ENCODE data around the gene ADSL.
A peak's percentile ranks its signal among the peaks of the same experiment; 100 is the strongest.
"Not testable (repeated sequence)": the region's sequence is repeated elsewhere in the genome, so short reads cannot be mapped to it uniquely, and the experiment has no call there.

The ADSL gene

GRCh38 chr22:40346185-40347118 lies at the start of gene ADSL:
TSS of gene ADSL (plus strand) at chr22:40346500. CDS start at chr22:40346559, 59 bp downstream.
- H3K36me3 ChIP-seq (ENCODE audit: control insufficient read depth, insufficient read depth, low read length): peaks cover 41% of the 10 kb centered on the region
- peak within 1 kb of the TSS; percentile 85 for H3K4me3 ChIP-seq (ENCODE audit: low read depth, low read length)
- no peaks in the 10 kb centered on the region for H3K9me3 ChIP-seq (ENCODE audit: control insufficient read depth, insufficient read depth, low read length)
- H3K27me3 ChIP-seq (ENCODE audit: control insufficient read depth, insufficient read depth, low read length): no peaks in the 10 kb centered on the region
- H3K27ac ChIP-seq (ENCODE audit: low read depth, low read length): peak within 1 kb of the TSS; percentile 94
- peak within 1 kb of the TSS; percentile 74 for H3K9ac ChIP-seq (ENCODE audit: low read depth, low read length)
- H3K4me1 ChIP-seq (ENCODE audit: control insufficient read depth, insufficient read depth, low read length): peaks cover 12% of the 10 kb centered on the region

GRCh38 chr22:40300316-40300715 lies 46.0 kb upstream of the ADSL start:
- Histone ChIP-seq H3K36me3 (ENCODE audit: control insufficient read depth, insufficient read depth, low read length) (peaks cover 72% of the 10 kb centered on the region), H3K4me3 (ENCODE audit: low read depth, low read length) (no peak overlapping the region), H3K9ac (ENCODE audit: low read depth, low read length) (no peak overlapping the region), H3K27ac (ENCODE audit: low read depth, low read length) (no peak overlapping the region), H3K9me3 (ENCODE audit: control insufficient read depth, insufficient read depth, low read length) (no peaks in the 10 kb centered on the region), H3K27me3 (ENCODE audit: control insufficient read depth, insufficient read depth, low read length) (no peaks in the 10 kb centered on the region), H3K4me1 (ENCODE audit: control insufficient read depth, insufficient read depth, low read length) (no peaks in the 10 kb centered on the region)

- Histone ChIP-seq H3K27me3 (ENCODE audit: control insufficient read depth, insufficient read depth, low read length) (no peaks in the 10 kb centered on the region), H3K9ac (ENCODE audit: low read depth, low read length) (no peak overlapping the region), H3K27ac (ENCODE audit: low read depth, low read length) (no peak overlapping the region), H3K9me3 (ENCODE audit: control insufficient read depth, insufficient read depth, low read length) (no peaks in the 10 kb centered on the region), H3K36me3 (ENCODE audit: control insufficient read depth, insufficient read depth, low read length) (peaks cover 72% of the 10 kb centered on the region), H3K4me1 (ENCODE audit: control insufficient read depth, insufficient read depth, low read length) (no peaks in the 10 kb centered on the region), H3K4me3 (ENCODE audit: low read depth, low read length) (no peak overlapping the region)
Measured at GRCh38 chr22:40300884-40301672, 45.2 kb upstream of the ADSL start.

- Histone ChIP-seq H3K36me3 (ENCODE audit: control insufficient read depth, insufficient read depth, low read length) (peaks cover 76% of the 10 kb centered on the region), H3K27me3 (ENCODE audit: control insufficient read depth, insufficient read depth, low read length) (no peaks in the 10 kb centered on the region), H3K9ac (ENCODE audit: low read depth, low read length) (no peak overlapping the region), H3K4me3 (ENCODE audit: low read depth, low read length) (no peak overlapping the region), H3K27ac (ENCODE audit: low read depth, low read length) (no peak overlapping the region), H3K4me1 (ENCODE audit: control insufficient read depth, insufficient read depth, low read length) (no peaks in the 10 kb centered on the region), H3K9me3 (ENCODE audit: control insufficient read depth, insufficient read depth, low read length) (no peaks in the 10 kb centered on the region)
Measured at GRCh38 chr22:40302149-40302548, 44.2 kb upstream of the ADSL start.

GRCh38 chr22:40305625-40306024 lies 40.7 kb upstream of the ADSL start:
- Histone ChIP-seq H3K36me3 (ENCODE audit: control insufficient read depth, insufficient read depth, low read length) (peaks cover 92% of the 10 kb centered on the region), H3K9me3 (ENCODE audit: control insufficient read depth, insufficient read depth, low read length) (no peaks in the 10 kb centered on the region), H3K27me3 (ENCODE audit: control insufficient read depth, insufficient read depth, low read length) (no peaks in the 10 kb centered on the region), H3K27ac (ENCODE audit: low read depth, low read length) (no peak overlapping the region), H3K4me3 (ENCODE audit: low read depth, low read length) (no peak overlapping the region), H3K4me1 (ENCODE audit: control insufficient read depth, insufficient read depth, low read length) (no peaks in the 10 kb centered on the region), H3K9ac (ENCODE audit: low read depth, low read length) (no peak overlapping the region)

GRCh38 chr22:40308999-40309573 lies 37.2 kb upstream of the ADSL start:
- Histone ChIP-seq H3K9ac (ENCODE audit: low read depth, low read length) (no peak overlapping the region), H3K36me3 (ENCODE audit: control insufficient read depth, insufficient read depth, low read length) (peaks cover 91% of the 10 kb centered on the region), H3K4me3 (ENCODE audit: low read depth, low read length) (no peak overlapping the region), H3K4me1 (ENCODE audit: control insufficient read depth, insufficient read depth, low read length) (no peaks in the 10 kb centered on the region), H3K9me3 (ENCODE audit: control insufficient read depth, insufficient read depth, low read length) (no peaks in the 10 kb centered on the region), H3K27me3 (ENCODE audit: control insufficient read depth, insufficient read depth, low read length) (no peaks in the 10 kb centered on the region), H3K27ac (ENCODE audit: low read depth, low read length) (no peak overlapping the region)

- no peaks in the 10 kb centered on the region for H3K9me3 ChIP-seq (ENCODE audit: control insufficient read depth, insufficient read depth, low read length)
- no peak overlapping the region for H3K27ac ChIP-seq (ENCODE audit: low read depth, low read length)
- no peak overlapping the region for H3K4me3 ChIP-seq (ENCODE audit: low read depth, low read length)
- H3K4me1 ChIP-seq (ENCODE audit: control insufficient read depth, insufficient read depth, low read length): no peaks in the 10 kb centered on the region
- H3K36me3 ChIP-seq (ENCODE audit: control insufficient read depth, insufficient read depth, low read length): peaks cover 93% of the 10 kb centered on the region
- H3K9ac ChIP-seq (ENCODE audit: low read depth, low read length): no peak overlapping the region
- H3K27me3 ChIP-seq (ENCODE audit: control insufficient read depth, insufficient read depth, low read length): no peaks in the 10 kb centered on the region
Measured at GRCh38 chr22:40309631-40310030, 36.7 kb upstream of the ADSL start.

- Histone ChIP-seq H3K36me3 (ENCODE audit: control insufficient read depth, insufficient read depth, low read length) (peaks cover 95% of the 10 kb centered on the region), H3K9ac (ENCODE audit: low read depth, low read length) (no peak overlapping the region), H3K4me3 (ENCODE audit: low read depth, low read length) (no peak overlapping the region), H3K4me1 (ENCODE audit: control insufficient read depth, insufficient read depth, low read length) (no peaks in the 10 kb centered on the region), H3K27ac (ENCODE audit: low read depth, low read length) (no peak overlapping the region), H3K9me3 (ENCODE audit: control insufficient read depth, insufficient read depth, low read length) (no peaks in the 10 kb centered on the region), H3K27me3 (ENCODE audit: control insufficient read depth, insufficient read depth, low read length) (no peaks in the 10 kb centered on the region)
Measured at GRCh38 chr22:40310081-40310767, 36.1 kb upstream of the ADSL start.

GRCh38 chr22:40310768-40311120 lies 35.6 kb upstream of the ADSL start:
- Histone ChIP-seq H3K4me1 (ENCODE audit: control insufficient read depth, insufficient read depth, low read length) (no peaks in the 10 kb centered on the region), H3K9ac (ENCODE audit: low read depth, low read length) (no peak overlapping the region), H3K4me3 (ENCODE audit: low read depth, low read length) (no peak overlapping the region), H3K27me3 (ENCODE audit: control insufficient read depth, insufficient read depth, low read length) (no peaks in the 10 kb centered on the region), H3K36me3 (ENCODE audit: control insufficient read depth, insufficient read depth, low read length) (peaks cover 96% of the 10 kb centered on the region), H3K27ac (ENCODE audit: low read depth, low read length) (no peak overlapping the region), H3K9me3 (ENCODE audit: control insufficient read depth, insufficient read depth, low read length) (no peaks in the 10 kb centered on the region)

- H3K27ac ChIP-seq (ENCODE audit: low read depth, low read length); H3K4me1 ChIP-seq (ENCODE audit: control insufficient read depth, insufficient read depth, low read length); H3K9me3 ChIP-seq (ENCODE audit: control insufficient read depth, insufficient read depth, low read length); H3K4me3 ChIP-seq (ENCODE audit: low read depth, low read length); H3K27me3 ChIP-seq (ENCODE audit: control insufficient read depth, insufficient read depth, low read length); H3K9ac ChIP-seq (ENCODE audit: low read depth, low read length): not testable (repeated sequence)
- H3K36me3 ChIP-seq (ENCODE audit: control insufficient read depth, insufficient read depth, low read length): peaks cover 97% of the 10 kb centered on the region
Measured at GRCh38 chr22:40311646-40312045, 34.7 kb upstream of the ADSL start.

Measured in HUES48 (cell line).